Left lung (tissue), 10 donors: ENCODE results near the gene NEDD9. TPM values are rescaled to one million over a fixed set of nuclear protein-coding genes. Genes with fewer than 3 reads are reported as not detected.

Experiments
- ATAC-seq: fragments of 200-7000 bp; cut with Tn5 transposase; one replicate; pipeline ENCODE4 v1.9.1; 2020; ENCODE audit warnings: moderate library complexity
- DNase-seq, 4 donors: peaks; one replicate each; pipeline ENCODE4 v3.0.0-alpha.2; 2013 to 2020
- H3K27ac ChIP-seq, 2 donors: fragments of 200-600 bp; sonication (generic) in 1 of 2; one replicate each; pipeline versions ENCODE4 v1.5.0 to v1.8.0; 2020 to 2021
- H3K27me3 ChIP-seq, 2 donors: fragments of 200-600 bp; sonication (generic) in 1 of 2; one replicate each; pipeline versions ENCODE4 v1.5.0 to v1.8.0; 2020 to 2021
- H3K36me3 ChIP-seq, 2 donors: fragments of 200-600 bp; sonication (generic) in 1 of 2; one replicate each; pipeline versions ENCODE4 v1.5.0 to v1.8.0; 2020 to 2021
- H3K4me1 ChIP-seq, 2 donors: fragments of 200-600 bp; one replicate each; pipeline ENCODE4 v1.8.0; 2021
- H3K4me3 ChIP-seq, 2 donors: fragments of 200-600 bp; sonication (generic) in 1 of 2; one replicate each; pipeline versions ENCODE4 v1.5.0 to v1.8.0; 2020 to 2021; ENCODE audit warnings: mild to moderate bottlenecking in 1 of 2
- H3K9me3 ChIP-seq, 2 donors: fragments of 200-600 bp; sonication (generic) in 1 of 2; one replicate each; pipeline versions ENCODE4 v1.5.0 to v1.8.0; 2020 to 2021
- CTCF ChIP-seq, 2 donors: fragments of 200-600 bp; sonication (generic) in 1 of 2; IDR thresholded peaks; one replicate each; pipeline versions ENCODE4 v1.5.0 to v1.8.0; 2021; ENCODE audit warnings: antibody characterized with exemption in 2 of 2
- intact Hi-C, 2 donors: fragments of 100-400 bp; cut with DNase I; formaldehyde crosslinking; loops; one replicate each; pipeline versions ENCODE4 v1.11.2 to v1.14.2; 2022
- polyA plus RNA-seq, 6 donors: library from polyadenylated mRNA; unstranded; fragments of 120-200 nt; gene quantifications; one replicate each; pipeline ENCODE4 v1.2.1, GENCODE V29; 2013; ENCODE audit not compliant: insufficient read length in 6 of 6
- total RNA-seq, 2 donors: library from RNA; stranded (reverse); fragmentation: NEBNext Ultra II Directional; extraction: Animal tissue kit (Norgen Biotek cat#: 25700); gene quantifications; one replicate each; pipeline ENCODE4 v1.2.1, GENCODE V29; 2021
- donor health status: DM: no; HTN: yes; CAD: no.
- donor health status: DM: no; HTN: no; CAD: no.

Gene NEDD9
- total and polyA plus RNA-seq, 8 donors: 54.3 to 193 (median 59.5) TPM

- no peak overlapping the region for H3K4me3 ChIP-seq
- H3K36me3 ChIP-seq: peaks cover 0 to 8% of the 10 kb centered on the region in 2 donors
- H3K27me3 ChIP-seq: no peaks in the 10 kb centered on the region
- DNase-seq: peak in 1 of 4 donors; percentile 69
- ATAC-seq: peak; percentile 74
- H3K9me3 ChIP-seq: no peaks in the 10 kb centered on the region
- intact Hi-C loops: no loop called here
- TF ChIP-seq CTCF (IDR thresholded peaks at IDR 0.05): no peak
- peak overlapping the region in 1 of 2 donors; percentile 2 for H3K27ac ChIP-seq
- peaks cover 16 to 29% of the 10 kb centered on the region in 2 donors for H3K4me1 ChIP-seq
Observed at GRCh38 chr6:11270030-11271027, 37.9 kb upstream of the NEDD9 start.

- no peak overlapping the region for H3K27ac ChIP-seq
- peaks cover 0 to 8% of the 10 kb centered on the region in 2 donors for H3K36me3 ChIP-seq
- H3K4me1 ChIP-seq: peaks cover 12 to 30% of the 10 kb centered on the region in 2 donors
- ATAC-seq (no peak), DNase-seq (no peak)
- H3K9me3 ChIP-seq: no peaks in the 10 kb centered on the region
- TF ChIP-seq CTCF (IDR thresholded peaks at IDR 0.05): no peak
- H3K4me3 ChIP-seq: no peak overlapping the region
- intact Hi-C loops: no loop called here
- no peaks in the 10 kb centered on the region for H3K27me3 ChIP-seq
Observed at GRCh38 chr6:11268978-11269377, 36.5 kb upstream of the NEDD9 start.

GRCh38 chr6:11266926-11267325 is 34.5 kb upstream of the NEDD9 start:
- Histone ChIP-seq H3K9me3 (no peaks in the 10 kb centered on the region), H3K4me1 (peaks cover 32 to 42% of the 10 kb centered on the region in 2 donors)

GRCh38 chr6:11265932-11266331 is 33.5 kb upstream of the NEDD9 start:
- no peak overlapping the region for H3K27ac ChIP-seq
- TF ChIP-seq CTCF (IDR thresholded peaks at IDR 0.05): no peak
- intact Hi-C loops: no loop called here
- H3K27me3 ChIP-seq: no peaks in the 10 kb centered on the region
- no peak for ATAC-seq
- no peaks in the 10 kb centered on the region for H3K36me3 ChIP-seq
- H3K4me3 ChIP-seq: no peak overlapping the region
- no peak for DNase-seq
- peaks cover 32 to 34% of the 10 kb centered on the region in 2 donors for H3K4me1 ChIP-seq
- no peaks in the 10 kb centered on the region for H3K9me3 ChIP-seq

More at GRCh38 chr6:11266926-11267325, 34.5 kb upstream of the NEDD9 start:
- no peak for TF ChIP-seq CTCF (IDR thresholded peaks at IDR 0.05)
- Histone ChIP-seq H3K27ac (no peak overlapping the region), H3K36me3 (peaks cover 0 to 2% of the 10 kb centered on the region in 2 donors), H3K27me3 (no peaks in the 10 kb centered on the region), H3K4me3 (no peak overlapping the region)
- intact Hi-C loops: no loop called here
- no peak for ATAC-seq
- no peak for DNase-seq

- Histone ChIP-seq H3K4me3 (no peak overlapping the region), H3K4me1 (peaks cover 21 to 23% of the 10 kb centered on the region in 2 donors), H3K9me3 (no peaks in the 10 kb centered on the region), H3K36me3 (no peaks in the 10 kb centered on the region), H3K27ac (peak overlapping the region; percentile 71 to 72), H3K27me3 (no peaks in the 10 kb centered on the region)
- DNase-seq (no peak), ATAC-seq (no peak)
- no peak for TF ChIP-seq CTCF (IDR thresholded peaks at IDR 0.05)
- intact Hi-C loops: no loop called here
Observed at GRCh38 chr6:11264100-11264499, 31.6 kb upstream of the NEDD9 start.
